Keratinocyte (primary cell): Measurements from ENCODE around the gene SELENOW. TPM values are rescaled to one million over a fixed set of nuclear protein-coding genes. Genes with fewer than 3 reads are reported as not detected.

Experiments
- DNase-seq: peaks from one replicate; pipeline ENCODE4 v3.0.0-alpha.2; 2011; ENCODE audit warnings: low read depth, missing footprints, low spot score
- FAIRE-seq: peaks from 2 replicates; lab custom pipeline; 2011; peaks lifted over from hg19 to GRCh38; lab: Jason Lieb, UNC
- H2AFZ ChIP-seq: 2 replicates; pipeline ENCODE4 v1.6.0; 2012; ENCODE audit warnings: low read length, control low read depth, inconsistent platforms; ENCODE audit not compliant: control insufficient read depth
- H3K27ac ChIP-seq: 2 replicates; pipeline ENCODE4 v1.5.1; 2011; ENCODE audit warnings: low read length; ENCODE audit not compliant: control insufficient read depth, insufficient read depth
- H3K27me3 ChIP-seq: 3 replicates; pipeline ENCODE4 v1.6.0; 2011; ENCODE audit warnings: low read length; ENCODE audit not compliant: control insufficient read depth, insufficient read depth; ENCODE audit errors: extremely low read depth
- H3K36me3 ChIP-seq, 2 experiments: 2 replicates in 1 of 2; 3 replicates in 1 of 2; pipeline ENCODE4 v1.5.1; 2011; ENCODE audit warnings: low read length in 2 of 2, mild to moderate bottlenecking in 1 of 2; ENCODE audit not compliant: control insufficient read depth in 2 of 2, insufficient read depth in 2 of 2; ENCODE audit errors: extremely low read depth in 1 of 2
- H3K4me1 ChIP-seq: 3 replicates; pipeline ENCODE4 v1.5.1; 2011; ENCODE audit warnings: low read length; ENCODE audit not compliant: control insufficient read depth, insufficient read depth; ENCODE audit errors: extremely low read depth
- H3K4me2 ChIP-seq: 3 replicates; pipeline ENCODE4 v1.6.0; 2011; ENCODE audit warnings: low read depth, low read length; ENCODE audit not compliant: control insufficient read depth, insufficient read depth; ENCODE audit errors: extremely low read depth
- H3K4me3 ChIP-seq, 3 experiments: fragments of 200-600 bp in 1 of 3; sonication (generic) in 1 of 3; 2 replicates in 2 of 3; 3 replicates in 1 of 3; pipeline ENCODE4 v1.5.1; 2011 to 2016; ENCODE audit warnings: low read length in 3 of 3, mild to moderate bottlenecking in 3 of 3, control low read depth in 2 of 3, inconsistent platforms in 1 of 3, low read depth in 1 of 3, mixed read lengths in 1 of 3, mixed run types in 1 of 3, moderate library complexity in 1 of 3; ENCODE audit not compliant: control insufficient read depth in 2 of 3, insufficient read depth in 2 of 3; ENCODE audit errors: extremely low read depth in 1 of 3
- H3K79me2 ChIP-seq: 2 replicates; pipeline ENCODE4 v1.6.0; 2012; ENCODE audit warnings: low read length; ENCODE audit not compliant: control insufficient read depth, insufficient read depth
- H3K9ac ChIP-seq: 3 replicates; pipeline ENCODE4 v1.6.0; 2011; ENCODE audit warnings: low read length; ENCODE audit not compliant: control insufficient read depth, insufficient read depth; ENCODE audit errors: extremely low read depth
- H3K9me1 ChIP-seq: 3 replicates; pipeline ENCODE4 v1.6.0; 2011; ENCODE audit warnings: low read length; ENCODE audit not compliant: control insufficient read depth, insufficient read depth; ENCODE audit errors: extremely low read depth
- H3K9me3 ChIP-seq: 2 replicates; pipeline ENCODE4 v1.5.1; 2012; ENCODE audit warnings: low read depth, low read length; ENCODE audit not compliant: control insufficient read depth
- H4K20me1 ChIP-seq: 3 replicates; pipeline ENCODE4 v1.6.0; 2011; ENCODE audit warnings: low read length; ENCODE audit not compliant: control insufficient read depth, insufficient read depth; ENCODE audit errors: extremely low read depth
- EZH2 ChIP-seq: IDR thresholded peaks from one replicate; pipeline ENCODE4 v1.6.1; 2012; ENCODE audit warnings: inconsistent platforms, mild to moderate bottlenecking, low read length, moderate library complexity
- dilution Hi-C: fragments of 300-500 bp; cut with MboI; formaldehyde crosslinking; loops from one replicate; pipeline ENCODE4 v1.7.0; 2020; ENCODE audit warnings: low sequenced_read_pairs; ENCODE audit not compliant: extremely low pct_ligation_motif_present
- polyA plus RNA-seq, 5 experiments: library from polyadenylated mRNA; depleted of rRNA in 3 of 5; stranded (reverse) in 3 of 5; stranded (forward) in 1 of 5; unstranded in 1 of 5; fragments of >200 nt; gene quantifications; 1 replicate in 1 of 5; 2 replicates in 3 of 5; 3 replicates in 1 of 5; pipeline versions ENCODE4 v1.2.1 to v1.2.3, GENCODE V29; 2011 to 2012; ENCODE audit warnings: missing spikeins in 2 of 5, low read depth in 1 of 5, low replicate concordance in 1 of 5
- TF ChIP-seq, protein P1 (sequence below), 3 experiments: IDR thresholded peaks in 1 of 3; conservative IDR thresholded peaks in 1 of 3; optimal IDR thresholded peaks in 1 of 3; 2 replicates in 2 of 3; 3 replicates in 1 of 3; pipeline versions ENCODE3 to v1.5.1; 2011; ENCODE audit warnings: low read length in 3 of 3, mild to moderate bottlenecking in 3 of 3, moderate library complexity in 2 of 3, control low read depth in 1 of 3, inconsistent platforms in 1 of 3; ENCODE audit not compliant: insufficient read depth in 2 of 3; ENCODE audit errors: extremely low read depth in 1 of 3

SELENOW gene
- polyA plus RNA-seq, 1 donor (not counting 4 experiments of a cell fraction or from before 2014, with no cell fraction given), result 509 TPM

DNA sequence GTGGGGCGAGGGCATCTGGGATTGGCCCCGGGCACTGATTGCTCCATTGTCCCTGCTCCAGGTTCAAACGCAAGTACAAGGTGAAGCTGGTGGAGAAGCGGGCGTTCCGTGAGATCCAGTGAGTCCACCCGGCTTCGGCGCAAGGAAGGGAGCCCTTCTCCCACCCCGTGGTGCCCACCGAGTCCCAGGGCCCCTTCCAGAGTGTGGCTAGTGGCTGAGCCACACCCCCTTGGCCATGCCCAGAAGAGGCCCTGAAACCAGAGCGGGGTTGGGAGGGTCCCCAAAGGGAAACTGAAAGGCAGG is 21.9 kb upstream of the SELENOW start:
- Histone ChIP-seq H3K79me2 (no peaks in the 10 kb centered on the region), H3K9me1 (no peaks in the 10 kb centered on the region), H4K20me1 (no peaks in the 10 kb centered on the region), H3K4me3 (no peak overlapping the region), H3K36me3 (peaks cover 35 to 47% of the 10 kb centered on the region in 2 experiments), H3K27ac (no peak overlapping the region), H3K4me2 (no peak overlapping the region), H3K9me3 (no peaks in the 10 kb centered on the region), H3K27me3 (no peaks in the 10 kb centered on the region), H3K4me1 (no peaks in the 10 kb centered on the region), H3K9ac (no peak overlapping the region), H2AFZ (no peak overlapping the region)
- dilution Hi-C loops, result no loop called here
- DNase-seq (no peak), FAIRE-seq (no peak)
- TF ChIP-seq, protein P1, sequence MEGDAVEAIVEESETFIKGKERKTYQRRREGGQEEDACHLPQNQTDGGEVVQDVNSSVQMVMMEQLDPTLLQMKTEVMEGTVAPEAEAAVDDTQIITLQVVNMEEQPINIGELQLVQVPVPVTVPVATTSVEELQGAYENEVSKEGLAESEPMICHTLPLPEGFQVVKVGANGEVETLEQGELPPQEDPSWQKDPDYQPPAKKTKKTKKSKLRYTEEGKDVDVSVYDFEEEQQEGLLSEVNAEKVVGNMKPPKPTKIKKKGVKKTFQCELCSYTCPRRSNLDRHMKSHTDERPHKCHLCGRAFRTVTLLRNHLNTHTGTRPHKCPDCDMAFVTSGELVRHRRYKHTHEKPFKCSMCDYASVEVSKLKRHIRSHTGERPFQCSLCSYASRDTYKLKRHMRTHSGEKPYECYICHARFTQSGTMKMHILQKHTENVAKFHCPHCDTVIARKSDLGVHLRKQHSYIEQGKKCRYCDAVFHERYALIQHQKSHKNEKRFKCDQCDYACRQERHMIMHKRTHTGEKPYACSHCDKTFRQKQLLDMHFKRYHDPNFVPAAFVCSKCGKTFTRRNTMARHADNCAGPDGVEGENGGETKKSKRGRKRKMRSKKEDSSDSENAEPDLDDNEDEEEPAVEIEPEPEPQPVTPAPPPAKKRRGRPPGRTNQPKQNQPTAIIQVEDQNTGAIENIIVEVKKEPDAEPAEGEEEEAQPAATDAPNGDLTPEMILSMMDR (optimal IDR thresholded peaks at IDR 0.05 in 1 of 3, IDR thresholded peaks at IDR 0.05 in 1 of 3, conservative IDR thresholded peaks at IDR 0.05 in 1 of 3; ENCODE audit: extremely low read depth in 1 of 3, insufficient read depth in 2 of 3, low read length in 3 of 3), result no peak
- TF ChIP-seq EZH2, result no peak

DNA sequence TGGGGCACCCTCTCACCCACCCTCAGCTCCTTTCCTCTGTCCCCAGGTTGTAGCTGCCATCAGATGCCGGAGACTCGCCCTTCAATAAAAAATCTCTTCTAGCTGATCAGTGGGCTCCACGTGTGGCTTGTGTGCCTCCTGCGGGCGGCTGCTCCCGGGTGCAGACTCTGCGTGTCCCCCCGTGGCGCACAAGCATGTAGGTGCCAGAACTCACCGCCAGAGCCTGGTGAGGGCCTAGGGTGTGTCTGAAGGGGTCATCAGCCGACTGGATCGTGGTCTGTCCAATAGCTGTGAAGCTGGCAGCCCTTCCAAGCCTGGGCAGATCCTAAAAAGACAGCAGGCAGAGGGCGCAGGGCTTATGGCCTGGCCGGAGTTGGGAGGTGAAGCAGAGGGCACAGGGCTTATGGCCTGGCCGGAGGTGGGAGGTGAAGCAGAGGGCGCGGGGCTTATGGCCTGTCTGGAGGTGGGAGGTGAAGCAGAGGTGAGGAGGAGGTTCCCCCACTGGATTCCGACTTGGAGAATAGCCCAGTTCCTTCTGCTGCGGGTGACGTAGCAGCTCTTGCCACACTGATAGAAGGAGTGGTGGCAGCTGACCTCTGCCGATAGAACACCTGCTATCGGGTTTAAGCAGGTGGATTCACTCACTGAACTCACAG is 21.4 kb upstream of the SELENOW start:
- dilution Hi-C loops, result no loop called here
- H3K4me1 ChIP-seq, result no peaks in the 10 kb centered on the region

More for the DNA sequence above, 21.4 kb upstream of the SELENOW start:
- Histone ChIP-seq H3K27ac (no peak overlapping the region), H3K4me3 (no peak overlapping the region), H3K79me2 (no peaks in the 10 kb centered on the region), H3K4me2 (no peak overlapping the region), H3K36me3 (peaks cover 35 to 46% of the 10 kb centered on the region in 2 experiments), H3K9me3 (no peaks in the 10 kb centered on the region), H3K9ac (no peak overlapping the region), H3K27me3 (no peaks in the 10 kb centered on the region), H2AFZ (no peak overlapping the region), H4K20me1 (no peaks in the 10 kb centered on the region), H3K9me1 (no peaks in the 10 kb centered on the region)
- DNase-seq (no peak), FAIRE-seq (no peak)
- TF ChIP-seq EZH2, result no peak
- TF ChIP-seq, protein P1 (optimal IDR thresholded peaks at IDR 0.05 in 1 of 3, IDR thresholded peaks at IDR 0.05 in 1 of 3, conservative IDR thresholded peaks at IDR 0.05 in 1 of 3; ENCODE audit: extremely low read depth in 1 of 3, insufficient read depth in 2 of 3, low read length in 3 of 3), result no peak
